HCT116 (cell line): Measurements from ENCODE around the gene FMN2.

Experiments used
- CBX3 ChIP-seq: IDR thresholded peaks from 2 replicates; pipeline ENCODE4 v1.6.1; 2012; ENCODE audit warnings: low read depth
- CEBPB ChIP-seq: IDR thresholded peaks from 2 replicates; pipeline ENCODE4 v1.6.1; 2012; ENCODE audit warnings: low read depth
- CTCF ChIP-seq, 3 experiments: fragments of 200-600 bp in 1 of 3; sonication (generic) in 1 of 3; IDR thresholded peaks in 2 of 3; conservative IDR thresholded peaks in 1 of 3; 2 replicates each; pipeline ENCODE4 v1.5.1; 2012 to 2017; ENCODE audit warnings: low read depth in 2 of 3, low read length in 2 of 3, antibody characterized with exemption in 1 of 3, borderline replicate concordance in 1 of 3, control low read depth in 1 of 3, mild to moderate bottlenecking in 1 of 3, mixed read lengths in 1 of 3, mixed run types in 1 of 3, moderate library complexity in 1 of 3; ENCODE audit not compliant: insufficient read depth in 1 of 3
- EGR1 ChIP-seq: IDR thresholded peaks from 2 replicates; pipeline ENCODE4 v1.6.1; 2012; ENCODE audit warnings: low read depth
- ELF1 ChIP-seq: IDR thresholded peaks from 2 replicates; pipeline ENCODE4 v1.6.1; 2012; ENCODE audit warnings: low read depth, borderline replicate concordance
- EZH2 ChIP-seq: fragments of 200-600 bp; sonication (generic); IDR thresholded peaks from 2 replicates; pipeline ENCODE4 v1.6.1; 2017; ENCODE audit warnings: antibody characterized with exemption, mixed run types
- EZH2phosphoT487 ChIP-seq: fragments of 200-600 bp; IDR thresholded peaks from 2 replicates; pipeline ENCODE4 v1.6.1; 2018; ENCODE audit warnings: antibody characterized with exemption, borderline replicate concordance
- POLR2A ChIP-seq: IDR thresholded peaks from 2 replicates; pipeline ENCODE4 v1.7.0; 2011; ENCODE audit warnings: borderline replicate concordance; ENCODE audit not compliant: insufficient read depth, insufficient read length; ENCODE audit errors: extremely low read depth
- POLR2AphosphoS5 ChIP-seq: IDR thresholded peaks from 2 replicates; pipeline ENCODE4 v1.6.1; 2011; ENCODE audit warnings: mild to moderate bottlenecking, low read depth, low read length, moderate library complexity
- RAD21 ChIP-seq: IDR thresholded peaks from 2 replicates; pipeline ENCODE4 v1.6.1; 2012; ENCODE audit warnings: low read depth, mild to moderate bottlenecking
- SIN3A ChIP-seq: IDR thresholded peaks from 2 replicates; pipeline ENCODE4 v1.6.1; 2012; ENCODE audit warnings: low read depth
- SP1 ChIP-seq: IDR thresholded peaks from 2 replicates; pipeline ENCODE4 v1.6.1; 2012; ENCODE audit warnings: low read depth
- YY1 ChIP-seq: IDR thresholded peaks from 2 replicates; pipeline ENCODE4 v1.6.1; 2011; ENCODE audit warnings: low read length, low read depth, moderate library complexity, mild to moderate bottlenecking; ENCODE audit not compliant: insufficient replicate concordance; ENCODE audit errors: extremely low read depth
- TF ChIP-seq, protein P1 (sequence below): IDR thresholded peaks from 2 replicates; pipeline ENCODE4 v1.6.1; 2012; ENCODE audit warnings: low read depth

GRCh38 chr1:240145120-240145519 is 53.4 kb downstream of the FMN2 start:
- TF ChIP-seq CTCF (IDR thresholded peaks at IDR 0.05 in 2 of 3, conservative IDR thresholded peaks at IDR 0.05 in 1 of 3; ENCODE audit: borderline replicate concordance in 1 of 3, insufficient read depth in 1 of 3, low read depth in 2 of 3, low read length in 2 of 3) (no peak), POLR2A (no peak), RAD21 (no peak), CBX3 (no peak), CEBPB (no peak), EZH2 (no peak), SP1 (no peak), YY1 (no peak), EGR1 (no peak), EZH2phosphoT487 (no peak), SIN3A (no peak), POLR2AphosphoS5 (no peak), ELF1 (no peak)
- TF ChIP-seq, protein P1, sequence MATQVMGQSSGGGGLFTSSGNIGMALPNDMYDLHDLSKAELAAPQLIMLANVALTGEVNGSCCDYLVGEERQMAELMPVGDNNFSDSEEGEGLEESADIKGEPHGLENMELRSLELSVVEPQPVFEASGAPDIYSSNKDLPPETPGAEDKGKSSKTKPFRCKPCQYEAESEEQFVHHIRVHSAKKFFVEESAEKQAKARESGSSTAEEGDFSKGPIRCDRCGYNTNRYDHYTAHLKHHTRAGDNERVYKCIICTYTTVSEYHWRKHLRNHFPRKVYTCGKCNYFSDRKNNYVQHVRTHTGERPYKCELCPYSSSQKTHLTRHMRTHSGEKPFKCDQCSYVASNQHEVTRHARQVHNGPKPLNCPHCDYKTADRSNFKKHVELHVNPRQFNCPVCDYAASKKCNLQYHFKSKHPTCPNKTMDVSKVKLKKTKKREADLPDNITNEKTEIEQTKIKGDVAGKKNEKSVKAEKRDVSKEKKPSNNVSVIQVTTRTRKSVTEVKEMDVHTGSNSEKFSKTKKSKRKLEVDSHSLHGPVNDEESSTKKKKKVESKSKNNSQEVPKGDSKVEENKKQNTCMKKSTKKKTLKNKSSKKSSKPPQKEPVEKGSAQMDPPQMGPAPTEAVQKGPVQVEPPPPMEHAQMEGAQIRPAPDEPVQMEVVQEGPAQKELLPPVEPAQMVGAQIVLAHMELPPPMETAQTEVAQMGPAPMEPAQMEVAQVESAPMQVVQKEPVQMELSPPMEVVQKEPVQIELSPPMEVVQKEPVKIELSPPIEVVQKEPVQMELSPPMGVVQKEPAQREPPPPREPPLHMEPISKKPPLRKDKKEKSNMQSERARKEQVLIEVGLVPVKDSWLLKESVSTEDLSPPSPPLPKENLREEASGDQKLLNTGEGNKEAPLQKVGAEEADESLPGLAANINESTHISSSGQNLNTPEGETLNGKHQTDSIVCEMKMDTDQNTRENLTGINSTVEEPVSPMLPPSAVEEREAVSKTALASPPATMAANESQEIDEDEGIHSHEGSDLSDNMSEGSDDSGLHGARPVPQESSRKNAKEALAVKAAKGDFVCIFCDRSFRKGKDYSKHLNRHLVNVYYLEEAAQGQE = no peak
